ENCODE data around the gene CYP27B1.

Gene CYP27B1

GRCh38 chr12:57735952-57736740 lies 30.7 kb downstream of the CYP27B1 start:
- no peak for TF ChIP-seq CTCF (IDR thresholded peaks at IDR 0.05; ENCODE audit: control extremely low read depth, extremely low read depth, low read depth, missing control alignments)
- CTCF ChIA-PET = interaction anchor here (1.3 to 3.4 kb wide), 3 partner anchors 10 to 153 kb away, joined by 3 to 12 read pairs (median 5); partner anchors contain the start of gene OS9
- no peak for DNase-seq (ENCODE audit: extremely low spot score)
- POLR2A ChIA-PET = no interaction called here

GRCh38 chr12:57735198-57735855 lies 31.6 kb downstream of the CYP27B1 start:
- POLR2A ChIA-PET = no interaction called here
- TF ChIP-seq CTCF (IDR thresholded peaks at IDR 0.05; ENCODE audit: control extremely low read depth, extremely low read depth, low read depth, missing control alignments) = no peak
- CTCF ChIA-PET = interaction anchor here (0.9 to 3.4 kb wide), 5 partner anchors 9 to 152 kb away, joined by 3 to 12 read pairs (median 5); partner anchors contain the start of genes OS9 and TSPAN31
- no peak for DNase-seq (ENCODE audit: extremely low spot score)

- no peak for TF ChIP-seq CTCF (IDR thresholded peaks at IDR 0.05; ENCODE audit: control extremely low read depth, extremely low read depth, low read depth, missing control alignments)
- ChIA-PET CTCF (interaction anchor here (0.9 to 3.4 kb wide), 6 partner anchors 8 to 151 kb away, joined by 3 to 12 read pairs (median 4); partner anchors contain the start of genes CDK4, OS9 and TSPAN31), POLR2A (no interaction called here)
- DNase-seq (ENCODE audit: extremely low spot score) = no peak
Observed at GRCh38 chr12:57734591-57734990, 32.3 kb downstream of the CYP27B1 start.

- TF ChIP-seq CTCF (IDR thresholded peaks at IDR 0.05; ENCODE audit: control extremely low read depth, extremely low read depth, low read depth, missing control alignments) = no peak
- ChIA-PET POLR2A (no interaction called here), CTCF (interaction anchor here (1.1 to 2.2 kb wide), 3 partner anchors 7 to 150 kb away, joined by 3 to 5 read pairs (median 3); partner anchors contain the start of gene CDK4)
- no peak for DNase-seq (ENCODE audit: extremely low spot score)
Observed at GRCh38 chr12:57733928-57734327, 33.0 kb downstream of the CYP27B1 start.

GRCh38 chr12:57732726-57733593 lies 33.9 kb downstream of the CYP27B1 start:
- ChIA-PET CTCF (interaction anchor here (1.5 to 2.2 kb wide), 3 partner anchors 9 to 149 kb away, joined by 3 to 9 read pairs (median 5); no protein-coding TSS in a partner anchor), POLR2A (no interaction called here)
- no peak for DNase-seq (ENCODE audit: extremely low spot score)
- TF ChIP-seq CTCF (IDR thresholded peaks at IDR 0.05; ENCODE audit: control extremely low read depth, extremely low read depth, low read depth, missing control alignments) = no peak

- no peak for TF ChIP-seq CTCF (IDR thresholded peaks at IDR 0.05; ENCODE audit: control extremely low read depth, extremely low read depth, low read depth, missing control alignments)
- ChIA-PET POLR2A (no interaction called here), CTCF (interaction anchor here (1.8 to 2.2 kb wide), 2 partner anchors 9 to 13 kb away, joined by 5 to 9 read pairs; no protein-coding TSS in a partner anchor)
- no peak for DNase-seq (ENCODE audit: extremely low spot score)
Observed at GRCh38 chr12:57732270-57732669, 34.6 kb downstream of the CYP27B1 start.
